ENCODE results near the gene ABLIM2. TPM values are rescaled to one million over a fixed set of nuclear protein-coding genes. Genes with fewer than 3 reads are reported as not detected.
A peak's percentile ranks its signal among the peaks of the same experiment; 100 is the strongest.

ABLIM2 gene
- total RNA-seq, 1 donor from 2014 or later = 5.2 TPM

- no peak overlapping the region for H3K4me3 ChIP-seq
- intact Hi-C loops (cut with DNase I) = no loop called here
- peaks cover 9% of the 10 kb centered on the region for H3K4me1 ChIP-seq
- H3K9me3 ChIP-seq = peaks cover 17% of the 10 kb centered on the region
- ATAC-seq = no peak
- H3K27ac ChIP-seq = no peak overlapping the region
- H3K27me3 ChIP-seq (ENCODE audit: low read depth) = no peaks in the 10 kb centered on the region
- no peak for DNase-seq
- H3K36me3 ChIP-seq = no peaks in the 10 kb centered on the region
- TF ChIP-seq, protein P1, sequence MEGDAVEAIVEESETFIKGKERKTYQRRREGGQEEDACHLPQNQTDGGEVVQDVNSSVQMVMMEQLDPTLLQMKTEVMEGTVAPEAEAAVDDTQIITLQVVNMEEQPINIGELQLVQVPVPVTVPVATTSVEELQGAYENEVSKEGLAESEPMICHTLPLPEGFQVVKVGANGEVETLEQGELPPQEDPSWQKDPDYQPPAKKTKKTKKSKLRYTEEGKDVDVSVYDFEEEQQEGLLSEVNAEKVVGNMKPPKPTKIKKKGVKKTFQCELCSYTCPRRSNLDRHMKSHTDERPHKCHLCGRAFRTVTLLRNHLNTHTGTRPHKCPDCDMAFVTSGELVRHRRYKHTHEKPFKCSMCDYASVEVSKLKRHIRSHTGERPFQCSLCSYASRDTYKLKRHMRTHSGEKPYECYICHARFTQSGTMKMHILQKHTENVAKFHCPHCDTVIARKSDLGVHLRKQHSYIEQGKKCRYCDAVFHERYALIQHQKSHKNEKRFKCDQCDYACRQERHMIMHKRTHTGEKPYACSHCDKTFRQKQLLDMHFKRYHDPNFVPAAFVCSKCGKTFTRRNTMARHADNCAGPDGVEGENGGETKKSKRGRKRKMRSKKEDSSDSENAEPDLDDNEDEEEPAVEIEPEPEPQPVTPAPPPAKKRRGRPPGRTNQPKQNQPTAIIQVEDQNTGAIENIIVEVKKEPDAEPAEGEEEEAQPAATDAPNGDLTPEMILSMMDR (IDR thresholded peaks at IDR 0.05) = no peak
These were observed 61.5 kb downstream of the ABLIM2 start for GRCh38 chr4:8097141-8097541.

DNA sequence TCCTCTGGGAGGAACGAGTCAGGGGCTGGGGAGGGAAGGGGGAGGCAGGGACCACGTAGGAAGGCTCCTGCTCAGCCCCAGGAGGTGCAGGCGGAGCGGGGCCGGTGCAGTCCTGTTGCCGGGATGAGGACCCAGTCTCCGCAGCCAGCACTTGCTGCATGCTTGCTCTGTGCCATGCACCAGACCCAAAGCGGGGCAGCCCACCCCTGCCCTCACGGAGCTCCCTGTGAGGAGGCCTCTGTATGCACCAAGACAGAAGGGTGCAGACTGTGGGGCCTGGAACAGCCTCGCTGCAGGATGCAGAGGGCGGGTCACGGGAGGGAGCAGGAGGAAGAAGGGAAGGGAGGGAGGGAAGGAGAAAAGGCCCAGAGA, 61.9 kb downstream of the ABLIM2 start:
- Histone ChIP-seq H3K9me3 (peaks cover 17% of the 10 kb centered on the region), H3K4me1 (peaks cover 9% of the 10 kb centered on the region), H3K4me3 (no peak overlapping the region), H3K36me3 (no peaks in the 10 kb centered on the region), H3K27ac (peak overlapping the region; percentile 11), H3K27me3 (ENCODE audit: low read depth) (no peaks in the 10 kb centered on the region)
- TF ChIP-seq, protein P1 (IDR thresholded peaks at IDR 0.05) = no peak
- ATAC-seq (no peak), DNase-seq (no peak)
- intact Hi-C loops (cut with DNase I) = no loop called here

GRCh38 chr4:8095956-8096689, 62.5 kb downstream of the ABLIM2 start:
- DNase-seq = no peak
- peak overlapping the region; percentile 11 for H3K27ac ChIP-seq
- H3K4me3 ChIP-seq = no peak overlapping the region
- intact Hi-C loops (cut with DNase I) = no loop called here
- H3K9me3 ChIP-seq = peaks cover 17% of the 10 kb centered on the region
- no peaks in the 10 kb centered on the region for H3K36me3 ChIP-seq
- H3K4me1 ChIP-seq = peaks cover 6% of the 10 kb centered on the region
- H3K27me3 ChIP-seq (ENCODE audit: low read depth) = no peaks in the 10 kb centered on the region
- ATAC-seq = no peak
- TF ChIP-seq, protein P1 (IDR thresholded peaks at IDR 0.05) = no peak

DNA sequence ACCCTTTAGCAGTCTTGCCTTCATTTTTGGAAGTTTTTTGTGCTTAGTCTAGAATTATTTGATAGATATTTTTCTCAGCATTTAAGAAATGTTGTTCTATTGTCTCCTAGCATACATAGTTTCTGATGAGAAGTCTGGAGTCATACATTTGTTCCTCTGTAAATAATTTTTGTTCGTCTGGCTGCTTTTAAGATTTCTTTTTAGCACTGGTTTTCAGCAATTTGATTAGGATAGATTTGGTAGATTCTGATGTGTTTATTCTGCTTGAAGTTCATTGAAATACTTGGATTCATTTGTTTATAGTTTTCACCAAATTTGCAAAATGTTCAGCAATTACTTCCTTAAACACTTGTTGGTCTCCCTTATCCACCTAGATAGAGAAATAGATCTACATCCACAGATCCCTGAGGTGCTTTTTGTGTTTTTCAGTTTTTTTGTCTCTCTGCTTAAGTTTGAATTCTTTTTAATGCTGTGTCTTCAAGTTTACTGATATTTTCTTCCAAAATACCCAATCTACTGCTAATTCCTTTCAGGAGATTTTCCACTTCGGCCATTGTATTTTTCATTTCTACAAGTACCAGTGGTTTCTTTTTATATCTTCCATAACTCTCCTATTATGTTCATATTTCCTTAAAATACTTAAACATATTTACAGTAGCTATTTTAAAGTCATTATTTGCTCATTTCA, 64.9 kb downstream of the ABLIM2 start:
- TF ChIP-seq, protein P1 (IDR thresholded peaks at IDR 0.05) = no peak
- Histone ChIP-seq H3K4me1 (no peaks in the 10 kb centered on the region), H3K27ac (no peak overlapping the region), H3K36me3 (no peaks in the 10 kb centered on the region), H3K9me3 (peaks cover 17% of the 10 kb centered on the region), H3K27me3 (ENCODE audit: low read depth) (no peaks in the 10 kb centered on the region), H3K4me3 (no peak overlapping the region)
- intact Hi-C loops (cut with DNase I) = no loop called here
- DNase-seq (no peak), ATAC-seq (no peak)

- Histone ChIP-seq H3K36me3 (no peaks in the 10 kb centered on the region), H3K4me1 (no peaks in the 10 kb centered on the region), H3K27me3 (ENCODE audit: low read depth) (no peaks in the 10 kb centered on the region), H3K4me3 (no peak overlapping the region), H3K27ac (no peak overlapping the region), H3K9me3 (peaks cover 17% of the 10 kb centered on the region)
- TF ChIP-seq, protein P1 (IDR thresholded peaks at IDR 0.05) = no peak
- intact Hi-C loops (cut with DNase I) = no loop called here
- ATAC-seq (no peak), DNase-seq (no peak)
These were observed 66.3 kb downstream of the ABLIM2 start for GRCh38 chr4:8092282-8092681.

Data from lower lobe of right lung (tissue), 2 donors.